ENCODE measurements around the gene RHBDD1.

DNA sequence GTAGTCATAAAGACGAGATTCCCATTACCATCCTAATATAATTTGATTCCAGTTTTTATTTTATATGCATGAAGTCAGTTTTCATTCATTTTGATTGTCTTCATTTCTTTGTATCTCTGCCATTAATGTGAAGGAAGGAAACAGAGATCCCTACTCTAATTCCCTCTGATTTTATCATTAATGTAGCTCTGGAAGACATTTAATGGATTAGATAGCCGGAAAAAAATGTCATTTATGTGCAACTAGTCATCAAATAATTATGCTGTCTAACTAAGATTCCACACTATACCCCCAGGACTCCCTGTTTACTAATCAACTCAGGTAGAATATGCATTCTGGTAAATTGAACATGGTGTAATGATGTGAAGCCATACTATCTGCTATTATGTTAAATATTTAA is 19.9 kb downstream of the RHBDD1 start:
- TF ChIP-seq POLR2A (IDR thresholded peaks at IDR 0.05), result no peak
- TF ChIP-seq, protein P1, sequence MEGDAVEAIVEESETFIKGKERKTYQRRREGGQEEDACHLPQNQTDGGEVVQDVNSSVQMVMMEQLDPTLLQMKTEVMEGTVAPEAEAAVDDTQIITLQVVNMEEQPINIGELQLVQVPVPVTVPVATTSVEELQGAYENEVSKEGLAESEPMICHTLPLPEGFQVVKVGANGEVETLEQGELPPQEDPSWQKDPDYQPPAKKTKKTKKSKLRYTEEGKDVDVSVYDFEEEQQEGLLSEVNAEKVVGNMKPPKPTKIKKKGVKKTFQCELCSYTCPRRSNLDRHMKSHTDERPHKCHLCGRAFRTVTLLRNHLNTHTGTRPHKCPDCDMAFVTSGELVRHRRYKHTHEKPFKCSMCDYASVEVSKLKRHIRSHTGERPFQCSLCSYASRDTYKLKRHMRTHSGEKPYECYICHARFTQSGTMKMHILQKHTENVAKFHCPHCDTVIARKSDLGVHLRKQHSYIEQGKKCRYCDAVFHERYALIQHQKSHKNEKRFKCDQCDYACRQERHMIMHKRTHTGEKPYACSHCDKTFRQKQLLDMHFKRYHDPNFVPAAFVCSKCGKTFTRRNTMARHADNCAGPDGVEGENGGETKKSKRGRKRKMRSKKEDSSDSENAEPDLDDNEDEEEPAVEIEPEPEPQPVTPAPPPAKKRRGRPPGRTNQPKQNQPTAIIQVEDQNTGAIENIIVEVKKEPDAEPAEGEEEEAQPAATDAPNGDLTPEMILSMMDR (IDR thresholded peaks at IDR 0.05), result no peak
